ENCODE data around the gene POLD2. TPM values are rescaled to one million over a fixed set of nuclear protein-coding genes. Genes with fewer than 3 reads are reported as not detected.

Gene POLD2
- total and polyA plus RNA-seq, 7 experiments from 2014 or later: 55.1 to 118 (median 74.0) TPM

- Histone ChIP-seq H3K4me3 (ENCODE audit: low read length) (no peak overlapping the region), H3K4me1 (ENCODE audit: control insufficient read depth in 2 of 2, insufficient read depth in 2 of 2, low read length in 2 of 2) (no peaks in the 10 kb centered on the region), H3K27ac (ENCODE audit: low read depth, low read length) (no peak overlapping the region), H3K36me3 (ENCODE audit: control insufficient read depth in 2 of 3, insufficient read depth in 3 of 3, low read length in 3 of 3) (no peaks in the 10 kb centered on the region), H3K27me3 (ENCODE audit: control insufficient read depth in 2 of 2, insufficient read depth in 2 of 2, low read length in 2 of 2) (no peaks in the 10 kb centered on the region), H3K9me3 (ENCODE audit: control insufficient read depth in 2 of 3, low read length in 3 of 3) (no peaks in the 10 kb centered on the region)
- Mint-ChIP-seq H3K4me3 (peak overlapping the region in 3 of 10 donors; percentile 15 to 21 (median 20)), H3K9me3 (no peaks in the 10 kb centered on the region), H3K27me3 (peaks cover 0 to 7% (median 0%) of the 10 kb centered on the region in 5 donors), H3K36me3 (no peaks in the 10 kb centered on the region), H3K27ac (peak overlapping the region in 1 of 9 donors; percentile 65), H3K4me1 (peaks cover 0 to 10% (median 7%) of the 10 kb centered on the region in 7 donors)
- no peak for DNase-seq
- ChIA-PET POLR2A (no interaction called here), CTCF (interaction anchor here (0.7 kb wide), 1 partner anchor 339 kb away, joined by 3 read pairs; no protein-coding TSS in a partner anchor)
- intact Hi-C loops (cut with micrococcal nuclease): no loop called here
- ATAC-seq: no peak
These were observed 20.4 kb upstream of the POLD2 start for GRCh38 chr7:44143646-44144250.

GRCh38 chr7:44142028-44142427 is 18.7 kb upstream of the POLD2 start:
- Histone ChIP-seq H3K27ac (ENCODE audit: low read depth, low read length) (no peak overlapping the region), H3K27me3 (ENCODE audit: control insufficient read depth in 2 of 2, insufficient read depth in 2 of 2, low read length in 2 of 2) (no peaks in the 10 kb centered on the region), H3K4me3 (ENCODE audit: low read length) (no peak overlapping the region), H3K4me1 (ENCODE audit: control insufficient read depth in 2 of 2, insufficient read depth in 2 of 2, low read length in 2 of 2) (no peaks in the 10 kb centered on the region), H3K36me3 (ENCODE audit: control insufficient read depth in 2 of 3, insufficient read depth in 3 of 3, low read length in 3 of 3) (no peaks in the 10 kb centered on the region), H3K9me3 (ENCODE audit: control insufficient read depth in 2 of 3, low read length in 3 of 3) (no peaks in the 10 kb centered on the region)
- ATAC-seq: no peak
- intact Hi-C loops (cut with micrococcal nuclease): no loop called here
- CTCF ChIA-PET: interaction anchor here (0.6 kb wide), 1 partner anchor 122 kb away, joined by 3 read pairs; no protein-coding TSS in a partner anchor
- Mint-ChIP-seq H3K4me3 (no peak overlapping the region), H3K4me1 (peaks cover 0 to 10% (median 7%) of the 10 kb centered on the region in 7 donors), H3K36me3 (no peaks in the 10 kb centered on the region), H3K27me3 (peaks cover 0 to 6% (median 0%) of the 10 kb centered on the region in 5 donors), H3K27ac (no peak overlapping the region), H3K9me3 (no peaks in the 10 kb centered on the region)
- POLR2A ChIA-PET: interaction anchor here (0.6 kb wide), 1 partner anchor 109 kb away, joined by 4 read pairs; no protein-coding TSS in a partner anchor
- no peak for DNase-seq

- H3K4me1 Mint-ChIP-seq: peaks cover 0 to 8% (median 7%) of the 10 kb centered on the region in 7 donors
- ChIA-PET POLR2A (no interaction called here), CTCF (no interaction called here)
- no peak within 1 kb of the TSS for H3K4me3 Mint-ChIP-seq
- no peaks in the 10 kb centered on the region for H3K9me3 Mint-ChIP-seq
- intact Hi-C loops (cut with micrococcal nuclease): no loop called here
- ATAC-seq (no peak), DNase-seq (no peak)
- no peaks in the 10 kb centered on the region for H3K36me3 Mint-ChIP-seq
- no peaks in the 10 kb centered on the region for H3K9me3 ChIP-seq (ENCODE audit: control insufficient read depth in 2 of 3, low read length in 3 of 3)
- H3K27me3 ChIP-seq (ENCODE audit: control insufficient read depth in 2 of 2, insufficient read depth in 2 of 2, low read length in 2 of 2): no peaks in the 10 kb centered on the region
- peaks cover 0 to 6% (median 0%) of the 10 kb centered on the region in 5 donors for H3K27me3 Mint-ChIP-seq
- no peak within 1 kb of the TSS for H3K27ac ChIP-seq (ENCODE audit: low read depth, low read length)
- H3K27ac Mint-ChIP-seq: no peak within 1 kb of the TSS
- H3K36me3 ChIP-seq (ENCODE audit: control insufficient read depth in 2 of 3, insufficient read depth in 3 of 3, low read length in 3 of 3): no peaks in the 10 kb centered on the region
- no peak within 1 kb of the TSS for H3K4me3 ChIP-seq (ENCODE audit: low read length)
- no peaks in the 10 kb centered on the region for H3K4me1 ChIP-seq (ENCODE audit: control insufficient read depth in 2 of 2, insufficient read depth in 2 of 2, low read length in 2 of 2)
These were observed 18.0 kb upstream of the POLD2 start, which contains the start of gene MYL7 for GRCh38 chr7:44141221-44141850. MYL7 (minus strand) TSS chr7:44141332; CDS start chr7:44141305, 27 bp downstream.

GRCh38 chr7:44140341-44140740 is 17.0 kb upstream of the POLD2 start:
- Histone ChIP-seq H3K4me3 (ENCODE audit: low read length) (no peak overlapping the region), H3K9me3 (ENCODE audit: control insufficient read depth in 2 of 3, low read length in 3 of 3) (no peaks in the 10 kb centered on the region), H3K36me3 (ENCODE audit: control insufficient read depth in 2 of 3, insufficient read depth in 3 of 3, low read length in 3 of 3) (no peaks in the 10 kb centered on the region), H3K27ac (ENCODE audit: low read depth, low read length) (no peak overlapping the region), H3K4me1 (ENCODE audit: control insufficient read depth in 2 of 2, insufficient read depth in 2 of 2, low read length in 2 of 2) (no peaks in the 10 kb centered on the region), H3K27me3 (ENCODE audit: control insufficient read depth in 2 of 2, insufficient read depth in 2 of 2, low read length in 2 of 2) (no peaks in the 10 kb centered on the region)
- peaks cover 0 to 4% (median 3%) of the 10 kb centered on the region in 7 donors for H3K4me1 Mint-ChIP-seq
- H3K9me3 Mint-ChIP-seq: no peaks in the 10 kb centered on the region
- ATAC-seq: no peak
- ChIA-PET POLR2A (no interaction called here), CTCF (no interaction called here)
- intact Hi-C loops (cut with micrococcal nuclease): no loop called here
- no peak for DNase-seq
- H3K36me3 Mint-ChIP-seq: no peaks in the 10 kb centered on the region
- no peak overlapping the region for H3K4me3 Mint-ChIP-seq
- H3K27me3 Mint-ChIP-seq: peaks cover 0 to 4% (median 0%) of the 10 kb centered on the region in 5 donors
- no peak overlapping the region for H3K27ac Mint-ChIP-seq

- ChIA-PET CTCF (no interaction called here), POLR2A (no interaction called here)
- peaks cover 0 to under 1% (median 0%) of the 10 kb centered on the region in 5 donors for H3K27me3 Mint-ChIP-seq
- H3K36me3 ChIP-seq (ENCODE audit: control insufficient read depth in 2 of 3, insufficient read depth in 3 of 3, low read length in 3 of 3): no peaks in the 10 kb centered on the region
- DNase-seq: no peak
- no peaks in the 10 kb centered on the region for H3K4me1 ChIP-seq (ENCODE audit: control insufficient read depth in 2 of 2, insufficient read depth in 2 of 2, low read length in 2 of 2)
- no peaks in the 10 kb centered on the region for H3K4me1 Mint-ChIP-seq
- ATAC-seq: no peak
- H3K4me3 ChIP-seq (ENCODE audit: low read length): no peak overlapping the region
- no peak overlapping the region for H3K27ac ChIP-seq (ENCODE audit: low read depth, low read length)
- H3K27me3 ChIP-seq (ENCODE audit: control insufficient read depth in 2 of 2, insufficient read depth in 2 of 2, low read length in 2 of 2): no peaks in the 10 kb centered on the region
- H3K27ac Mint-ChIP-seq: no peak overlapping the region
- no peaks in the 10 kb centered on the region for H3K36me3 Mint-ChIP-seq
- no peaks in the 10 kb centered on the region for H3K9me3 Mint-ChIP-seq
- intact Hi-C loops (cut with micrococcal nuclease): no loop called here
- H3K4me3 Mint-ChIP-seq: no peak overlapping the region
- H3K9me3 ChIP-seq (ENCODE audit: control insufficient read depth in 2 of 3, low read length in 3 of 3): no peaks in the 10 kb centered on the region
These were observed 16.1 kb upstream of the POLD2 start for GRCh38 chr7:44139311-44140010.

GRCh38 chr7:44138698-44139097 is 15.3 kb upstream of the POLD2 start:
- no peak overlapping the region for H3K27ac Mint-ChIP-seq
- DNase-seq (no peak), ATAC-seq (no peak)
- Histone ChIP-seq H3K9me3 (ENCODE audit: control insufficient read depth in 2 of 3, low read length in 3 of 3) (no peaks in the 10 kb centered on the region), H3K27ac (ENCODE audit: low read depth, low read length) (no peak overlapping the region), H3K4me1 (ENCODE audit: control insufficient read depth in 2 of 2, insufficient read depth in 2 of 2, low read length in 2 of 2) (no peaks in the 10 kb centered on the region), H3K4me3 (ENCODE audit: low read length) (no peak overlapping the region), H3K36me3 (ENCODE audit: control insufficient read depth in 2 of 3, insufficient read depth in 3 of 3, low read length in 3 of 3) (no peaks in the 10 kb centered on the region), H3K27me3 (ENCODE audit: control insufficient read depth in 2 of 2, insufficient read depth in 2 of 2, low read length in 2 of 2) (no peaks in the 10 kb centered on the region)
- H3K4me1 Mint-ChIP-seq: no peaks in the 10 kb centered on the region
- no peaks in the 10 kb centered on the region for H3K36me3 Mint-ChIP-seq
- no peaks in the 10 kb centered on the region for H3K9me3 Mint-ChIP-seq
- no peak overlapping the region for H3K4me3 Mint-ChIP-seq
- H3K27me3 Mint-ChIP-seq: peaks cover 0 to 3% (median 0%) of the 10 kb centered on the region in 5 donors
- intact Hi-C loops (cut with micrococcal nuclease): no loop called here
- ChIA-PET CTCF (no interaction called here), POLR2A (interaction anchor here (0.5 kb wide), 1 partner anchor 15 kb away, joined by 3 read pairs; no protein-coding TSS in a partner anchor)

Measured in naive thymus-derived CD4-positive, alpha-beta T cell (primary cell).